GM12878 (cell line): ENCODE data around the gene TMPRSS15. TPM values are rescaled to one million over a fixed set of nuclear protein-coding genes. Genes with fewer than 3 reads are reported as not detected.
"Not testable (repeated sequence)": the region's sequence is repeated elsewhere in the genome, so short reads cannot be mapped to it uniquely, and the experiment has no call there.

Experiments used
- ATAC-seq: fragments of 200-7000 bp; cut with Tn5 transposase; 3 replicates; pipeline ENCODE4 v1.9.1; 2020; ENCODE audit warnings: mild to moderate bottlenecking, moderate library complexity
- BruUV-seq: library from RNA; stranded (reverse); fragments of 400-500 nt; replicated peaks from 2 replicates; lab custom pipeline; 2021; lab: Mats Ljungman, UMichigan
- CTCF ChIA-PET: fragments of 300-600 bp; sonication (Branson Sonifier 250); formaldehyde crosslinking; extraction: SDS; loops from one replicate; lab custom pipeline; 2021; ENCODE audit warnings: inconsistent platforms; lab: Yijun Ruan, JAX
- POLR2A ChIA-PET: fragments of 350-600 bp; formaldehyde crosslinking; extraction: SDS; loops from one replicate; lab custom pipeline; 2021; ENCODE audit warnings: inconsistent platforms; lab: Charles Lee
- RAD21 ChIA-PET: fragments of 300-600 bp; sonication (Branson Sonifier 250); formaldehyde crosslinking; loops from one replicate; lab custom pipeline; 2023; ENCODE audit warnings: antibody characterized with exemption; ENCODE audit not compliant: unreplicated experiment; lab: Charles Lee
- SMC1A ChIA-PET: fragments of 300-600 bp; sonication (Branson Sonifier 250); formaldehyde crosslinking; loops from one replicate; lab custom pipeline; 2023; ENCODE audit not compliant: unreplicated experiment, uncharacterized antibody; lab: Charles Lee
- DNase-seq: peaks from one replicate; pipeline ENCODE4 v3.0.0-alpha.2; 2011; ENCODE audit warnings: low read depth, low spot score
- FAIRE-seq: peaks from 3 replicates; lab custom pipeline; 2011; peaks lifted over from hg19 to GRCh38; lab: Jason Lieb, UNC
- H2AFZ ChIP-seq: 2 replicates; pipeline ENCODE4 v1.6.0; 2011; ENCODE audit warnings: low read depth, low read length, control low read depth; ENCODE audit not compliant: control insufficient read depth
- H3K27ac ChIP-seq: 2 replicates; pipeline ENCODE4 v1.5.1; 2011; ENCODE audit warnings: control low read depth; ENCODE audit not compliant: control insufficient read depth, insufficient read depth
- H3K27me3 ChIP-seq, 2 experiments: replicated peaks in 1 of 2; 2 replicates each; pipeline versions ENCODE4 v1.6.0 to v1.6.1; 2011; ENCODE audit warnings: low read length in 1 of 2; ENCODE audit not compliant: control insufficient read depth in 2 of 2, insufficient read depth in 2 of 2
- H3K36me3 ChIP-seq, 2 experiments: 2 replicates each; pipeline ENCODE4 v1.5.1; 2011; ENCODE audit warnings: low read length in 1 of 2; ENCODE audit not compliant: control insufficient read depth in 2 of 2, insufficient read depth in 2 of 2
- H3K4me1 ChIP-seq: 2 replicates; pipeline ENCODE4 v1.6.1; 2011; ENCODE audit warnings: mild to moderate bottlenecking, low read length, moderate library complexity, mixed read lengths; ENCODE audit not compliant: control insufficient read depth, insufficient read depth
- H3K4me2 ChIP-seq: 2 replicates; pipeline ENCODE4 v1.6.0; 2011; ENCODE audit warnings: control low read depth; ENCODE audit not compliant: control insufficient read depth, insufficient read depth
- H3K4me3 ChIP-seq: fragments of 200-600 bp; sonication (generic); 2 replicates; pipeline ENCODE4 v1.5.1; 2016
- H3K79me2 ChIP-seq: 2 replicates; pipeline ENCODE4 v1.6.0; 2011; ENCODE audit warnings: low read length; ENCODE audit not compliant: control insufficient read depth, insufficient read depth
- H3K9ac ChIP-seq: 2 replicates; pipeline ENCODE4 v1.8.0; 2011; ENCODE audit warnings: low read length, control low read depth, mixed read lengths; ENCODE audit not compliant: control insufficient read depth, insufficient read depth
- H3K9me3 ChIP-seq: replicated peaks from 3 replicates; pipeline ENCODE4 v1.5.1; 2011; ENCODE audit warnings: mild to moderate bottlenecking, low read length; ENCODE audit not compliant: control insufficient read depth, insufficient read depth
- H4K20me1 ChIP-seq: 2 replicates; pipeline ENCODE4 v1.6.0; 2011; ENCODE audit not compliant: control insufficient read depth, insufficient read depth
- CREB1 ChIP-seq: IDR thresholded peaks from 2 replicates; pipeline ENCODE4 v1.6.1; 2012; ENCODE audit warnings: low read depth, mild to moderate bottlenecking, inconsistent platforms
- PRDM15 ChIP-seq: fragments of 450-650 bp; formaldehyde crosslinking; IDR thresholded peaks from 2 replicates; pipeline ENCODE4 v1.4.0; 2020; ENCODE audit warnings: mild to moderate bottlenecking, moderate library complexity
- WGBS: methylation state at CpG from one replicate; pipeline ENCODE4 v1.1.6; 2016; ENCODE audit warnings: low lambda C conversion rate; ENCODE audit not compliant: insufficient replicate concordance, insufficient coverage; ENCODE audit errors: missing lambda C conversion rate; 5-methylcytosine and 5-hydroxymethylcytosine counted together
- in situ Hi-C: fragments of 300-500 bp; cut with MboI; formaldehyde crosslinking; loops from 9 replicates; pipeline ENCODE4 v1.14.3; 2018; ENCODE audit warnings: mixed read lengths
- intact Hi-C: fragments of 100-400 bp; cut with micrococcal nuclease; formaldehyde crosslinking; loops from one replicate; pipeline ENCODE4 v1.14.2; 2022; ENCODE audit not compliant: unreplicated experiment
- polyA plus RNA-seq, 11 experiments: library from polyadenylated mRNA; depleted of rRNA in 4 of 11; unstranded in 6 of 11; stranded (reverse) in 5 of 11; fragments of >200 nt; fragmentation: Nextera tagmentation in 4 of 11; fragmentation: Illumina TruSeq in 1 of 11; extraction: Ambion mirVana in 4 of 11; extraction: Trizol in 1 of 11; gene quantifications; 1 replicate in 1 of 11; 2 replicates in 10 of 11; pipeline versions ENCODE4 v1.2.1 to v1.2.3, GENCODE V29; 2011 to 2016; ENCODE audit warnings: inconsistent platforms in 2 of 11, missing spikeins in 2 of 11, low read depth in 1 of 11
- total RNA-seq, 4 experiments: library from RNA; depleted of rRNA in 3 of 4; stranded (reverse); fragments of >200 nt in 3 of 4; fragmentation: Illumina TruSeq in 1 of 4; extraction: Trizol in 1 of 4; gene quantifications; 2 replicates each; pipeline versions ENCODE4 v1.2.1 to v1.2.3, GENCODE V29; 2013 to 2021

Gene TMPRSS15
- total and polyA plus RNA-seq, 10 of the 15 experiments (the other 5 are each of a cell fraction or from before 2014, with no cell fraction given), result 0.02 to 0.11 TPM; not detected in 8

- RAD21 ChIA-PET, H3K9me3 ChIP-seq, H3K79me2 ChIP-seq, BruUV-seq, H4K20me1 ChIP-seq, DNase-seq, intact Hi-C loops, H3K4me2 ChIP-seq, H3K36me3 ChIP-seq, H3K27ac ChIP-seq, H3K27me3 ChIP-seq, POLR2A ChIA-PET, FAIRE-seq, CTCF ChIA-PET, SMC1A ChIA-PET, ATAC-seq, H3K4me1 ChIP-seq, H2AFZ ChIP-seq, H3K9ac ChIP-seq, H3K4me3 ChIP-seq, in situ Hi-C loops: not testable (repeated sequence)
- 36% methylated on average over 4 of the region's 4 CpGs for WGBS
Measured at GRCh38 chr21:18382934-18383619, 20.5 kb downstream of the TMPRSS15 start.

- WGBS, result 0% methylated on average over 1 of the region's 1 CpG
- DNase-seq (no peak), FAIRE-seq (no peak), ATAC-seq (no peak)
- POLR2A ChIA-PET, result no interaction called here
- in situ Hi-C loops, result no loop called here
- Histone ChIP-seq H3K79me2 (no peaks in the 10 kb centered on the region), H3K4me3 (no peak overlapping the region), H3K9me3 (no peaks in the 10 kb centered on the region), H3K4me1 (no peaks in the 10 kb centered on the region), H3K27me3 (no peaks in the 10 kb centered on the region), H3K36me3 (no peaks in the 10 kb centered on the region), H4K20me1 (no peaks in the 10 kb centered on the region), H3K9ac (no peak overlapping the region), H2AFZ (no peak overlapping the region), H3K27ac (no peak overlapping the region), H3K4me2 (no peak overlapping the region)
- BruUV-seq, result no TSS peak
- SMC1A ChIA-PET, result no interaction called here
- CTCF ChIA-PET, result no interaction called here
- intact Hi-C loops, result no loop called here
- no peak for TF ChIP-seq PRDM15 (CRISPR knock-in tag)
- TF ChIP-seq CREB1, result no peak
- RAD21 ChIA-PET, result no interaction called here
Measured at GRCh38 chr21:18382141-18382540, 21.4 kb downstream of the TMPRSS15 start.
